ENCODE measurements around the gene CEACAM19.

The CEACAM19 gene

DNA sequence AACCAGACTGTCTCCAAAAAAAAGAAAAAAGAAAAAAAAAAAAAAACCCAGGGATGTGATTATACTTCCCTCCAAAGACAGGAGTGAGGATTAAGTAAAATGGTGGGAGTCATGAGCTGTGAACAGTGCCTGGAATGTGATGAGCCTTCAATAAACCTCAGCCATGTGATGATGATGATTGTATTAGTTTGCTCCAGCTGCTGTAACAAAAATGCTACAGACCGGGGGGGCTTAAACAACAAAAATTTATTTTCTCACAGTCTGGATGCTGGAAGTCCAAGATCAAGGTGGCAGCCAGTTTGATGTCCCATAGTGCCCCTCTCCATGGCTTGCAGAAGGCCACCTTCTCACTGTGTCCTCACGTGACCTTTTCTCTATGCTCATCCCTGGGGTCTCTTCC, 36.5 kb upstream of the CEACAM19 start:
- no peak overlapping the region for H3K27ac ChIP-seq (ENCODE audit: low read depth, low read length)
- no peaks in the 10 kb centered on the region for H3K9me2 ChIP-seq (replicated peaks; ENCODE audit: insufficient read depth, low read length)
- H3K9me3 ChIP-seq (ENCODE audit: insufficient read depth, low read length), result no peaks in the 10 kb centered on the region
- no peak overlapping the region for H3K9ac ChIP-seq (ENCODE audit: low read length)
- no peaks in the 10 kb centered on the region for H3F3A ChIP-seq (ENCODE audit: insufficient read depth)
- TF ChIP-seq EZH2phosphoT487 (conservative IDR thresholded peaks at IDR 0.05; ENCODE audit: low read length) (no peak), CTCF (IDR thresholded peaks at IDR 0.05; ENCODE audit: insufficient read depth, low read length, poor library complexity, severe bottlenecking) (no peak)
- H3K27me3 ChIP-seq (ENCODE audit: low read length), result no peaks in the 10 kb centered on the region; the same call in 1 of the 2 replicates
- no peaks in the 10 kb centered on the region for H3K79me2 ChIP-seq (ENCODE audit: insufficient read depth, low read length)
- no peaks in the 10 kb centered on the region for H3K36me3 ChIP-seq (ENCODE audit: low read length)
- H3K4me3 ChIP-seq (ENCODE audit: insufficient read depth, low read length, poor library complexity, severe bottlenecking), result no peak overlapping the region
- H3K4me2 ChIP-seq (ENCODE audit: low read depth, low read length, poor library complexity, severe bottlenecking), result no peak overlapping the region
- no peak overlapping the region for H2AFZ ChIP-seq (ENCODE audit: low read depth, low read length, severe bottlenecking)
- no peaks in the 10 kb centered on the region for H4K20me1 ChIP-seq (ENCODE audit: low read depth, low read length)

- H3F3A ChIP-seq (ENCODE audit: insufficient read depth), result no peaks in the 10 kb centered on the region
Measured at GRCh38 chr19:44635581-44636438, 35.5 kb upstream of the CEACAM19 start.

DNA sequence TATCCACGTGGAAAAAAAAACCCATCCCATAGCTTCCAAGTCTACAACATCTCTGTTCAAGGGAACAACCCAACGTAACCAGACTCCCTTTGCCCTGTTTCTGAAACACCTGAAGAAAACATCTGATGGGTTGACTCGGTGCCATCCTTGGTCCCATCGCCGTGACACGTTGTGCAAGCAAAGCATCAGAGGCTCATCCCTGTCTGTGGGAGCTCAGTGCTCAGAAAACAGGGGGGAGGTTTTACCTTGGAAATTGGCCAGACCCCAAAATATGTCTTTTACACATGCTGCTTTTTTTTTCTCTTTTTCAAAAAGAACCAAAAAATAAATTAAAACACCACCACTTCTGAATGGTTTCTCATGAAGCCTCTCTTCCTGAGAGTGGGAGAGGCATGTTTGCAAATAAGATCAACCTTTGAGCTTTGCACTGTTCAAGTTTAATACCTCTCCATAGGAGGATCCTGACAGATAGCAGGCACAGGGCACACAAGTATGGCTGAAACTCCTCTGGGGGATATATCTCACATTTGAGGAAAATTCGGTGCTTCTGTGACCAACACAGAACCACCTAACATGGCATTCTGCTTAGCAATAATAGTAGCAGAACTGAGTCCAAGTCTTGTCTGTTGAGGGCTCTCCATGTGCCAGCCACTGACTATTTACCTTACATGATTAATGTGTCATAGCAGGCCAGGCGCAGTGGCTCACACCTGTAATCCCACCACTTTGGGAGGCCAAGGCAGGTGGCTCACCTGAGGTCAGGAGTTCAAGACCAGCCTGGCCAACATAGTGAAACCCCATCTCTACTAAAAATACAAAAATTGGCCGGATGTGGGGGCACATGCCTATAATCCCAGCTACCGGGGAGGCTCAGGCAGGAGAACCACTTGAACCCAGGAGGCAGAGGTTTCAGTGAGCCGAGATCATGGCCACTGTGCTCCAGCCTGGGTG, 34.6 kb upstream of the CEACAM19 start:
- Histone ChIP-seq H3K9me2 (replicated peaks; ENCODE audit: insufficient read depth, low read length) (no peaks in the 10 kb centered on the region), H2AFZ (ENCODE audit: low read depth, low read length, severe bottlenecking) (no peak overlapping the region), H3K36me3 (ENCODE audit: low read length) (no peaks in the 10 kb centered on the region), H3K27me3 (ENCODE audit: low read length) (no peaks in the 10 kb centered on the region; the same call in 1 of the 2 replicates), H4K20me1 (ENCODE audit: low read depth, low read length) (no peaks in the 10 kb centered on the region), H3F3A (ENCODE audit: insufficient read depth) (no peaks in the 10 kb centered on the region), H3K9me3 (ENCODE audit: insufficient read depth, low read length) (no peaks in the 10 kb centered on the region), H3K4me3 (ENCODE audit: insufficient read depth, low read length, poor library complexity, severe bottlenecking) (no peak overlapping the region), H3K27ac (ENCODE audit: low read depth, low read length) (no peak overlapping the region), H3K79me2 (ENCODE audit: insufficient read depth, low read length) (no peaks in the 10 kb centered on the region), H3K4me2 (ENCODE audit: low read depth, low read length, poor library complexity, severe bottlenecking) (no peak overlapping the region), H3K9ac (ENCODE audit: low read length) (no peak overlapping the region)
- TF ChIP-seq EZH2phosphoT487 (conservative IDR thresholded peaks at IDR 0.05; ENCODE audit: low read length) (no peak), CTCF (IDR thresholded peaks at IDR 0.05; ENCODE audit: insufficient read depth, low read length, poor library complexity, severe bottlenecking) (no peak)

More at GRCh38 chr19:44635581-44636438, 35.5 kb upstream of the CEACAM19 start:
- no peaks in the 10 kb centered on the region for H3K9me3 ChIP-seq (ENCODE audit: insufficient read depth, low read length)
- no peaks in the 10 kb centered on the region for H4K20me1 ChIP-seq (ENCODE audit: low read depth, low read length)
- H3K27ac ChIP-seq (ENCODE audit: low read depth, low read length), result no peak overlapping the region
- H3K4me2 ChIP-seq (ENCODE audit: low read depth, low read length, poor library complexity, severe bottlenecking), result no peak overlapping the region
- H3K27me3 ChIP-seq (ENCODE audit: low read length), result no peaks in the 10 kb centered on the region; the same call in 1 of the 2 replicates
- H3K9me2 ChIP-seq (replicated peaks; ENCODE audit: insufficient read depth, low read length), result no peaks in the 10 kb centered on the region
- H3K79me2 ChIP-seq (ENCODE audit: insufficient read depth, low read length), result no peaks in the 10 kb centered on the region
- no peak overlapping the region for H2AFZ ChIP-seq (ENCODE audit: low read depth, low read length, severe bottlenecking)
- no peak overlapping the region for H3K9ac ChIP-seq (ENCODE audit: low read length)
- no peak overlapping the region for H3K4me3 ChIP-seq (ENCODE audit: insufficient read depth, low read length, poor library complexity, severe bottlenecking)
- TF ChIP-seq EZH2phosphoT487 (conservative IDR thresholded peaks at IDR 0.05; ENCODE audit: low read length) (no peak), CTCF (IDR thresholded peaks at IDR 0.05; ENCODE audit: insufficient read depth, low read length, poor library complexity, severe bottlenecking) (no peak)
- no peaks in the 10 kb centered on the region for H3K36me3 ChIP-seq (ENCODE audit: low read length)
